Cardiac septum (tissue), 1 donor: Measurements from ENCODE around the gene YEATS4. TPM values are rescaled to one million over a fixed set of nuclear protein-coding genes. Genes with fewer than 3 reads are reported as not detected.

Experiments used
- DNase-seq: peaks from one replicate; pipeline ENCODE4 v3.0.0-alpha.2; 2020; ENCODE audit warnings: low spot score
- intact Hi-C: fragments of 100-400 bp; cut with DNase I; formaldehyde crosslinking; loops from one replicate; pipeline ENCODE4 v1.14.0; 2022
- total RNA-seq: library from RNA; stranded (reverse); fragmentation: NEBNext Ultra II Directional; extraction: Animal tissue kit (Norgen Biotek cat#: 25700); gene quantifications from one replicate; pipeline ENCODE4 v1.2.1, GENCODE V29; 2021
- donor health status: DM: no; HTN: no; CAD: no.

YEATS4 gene
- total RNA-seq, 1 donor from 2014 or later = 14.6 TPM

- intact Hi-C loops = no loop called here
- DNase-seq = no peak
Measured at GRCh38 chr12:69423037-69423905, 63.7 kb downstream of the YEATS4 start.

GRCh38 chr12:69425417-69425816 is 65.9 kb downstream of the YEATS4 start:
- DNase-seq = no peak
- intact Hi-C loops = no loop called here

GRCh38 chr12:69428351-69429073 is 69.0 kb downstream of the YEATS4 start:
- DNase-seq = no peak
- intact Hi-C loops = no loop called here

DNA sequence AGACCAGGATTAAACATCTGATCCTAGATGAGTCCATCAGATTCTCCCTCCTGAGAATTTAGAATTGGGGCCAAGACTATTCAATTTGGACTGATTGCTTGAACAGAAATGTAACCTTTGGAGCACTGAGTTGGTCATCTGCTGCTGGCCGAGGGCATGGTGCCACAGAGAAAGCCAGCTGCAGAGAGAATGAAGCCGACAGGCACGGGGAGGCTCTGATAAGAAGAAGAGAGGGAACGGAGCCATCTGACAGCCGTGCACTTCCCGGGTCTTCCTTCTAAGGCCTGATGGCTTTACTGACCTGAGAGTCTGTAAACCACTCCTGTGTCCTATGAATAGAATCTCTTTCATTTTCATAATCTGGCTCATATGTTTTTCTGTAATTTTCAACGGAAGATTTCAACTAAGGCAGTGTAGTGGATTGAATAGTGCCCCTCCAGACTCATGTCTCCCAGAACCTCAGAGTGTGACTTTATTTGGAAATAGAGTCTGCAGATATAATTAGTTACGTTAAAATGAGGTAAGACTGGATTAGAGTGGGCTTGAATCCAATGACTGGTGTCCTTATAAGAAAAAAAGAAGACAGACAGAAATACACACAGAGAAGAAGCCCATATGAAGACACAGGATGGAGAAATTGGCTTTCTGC is 71.5 kb downstream of the YEATS4 start:
- DNase-seq = peak; percentile 78
- intact Hi-C loops = no loop called here

GRCh38 chr12:69431591-69432222 is 72.2 kb downstream of the YEATS4 start:
- DNase-seq = no peak
- intact Hi-C loops = no loop called here

DNA sequence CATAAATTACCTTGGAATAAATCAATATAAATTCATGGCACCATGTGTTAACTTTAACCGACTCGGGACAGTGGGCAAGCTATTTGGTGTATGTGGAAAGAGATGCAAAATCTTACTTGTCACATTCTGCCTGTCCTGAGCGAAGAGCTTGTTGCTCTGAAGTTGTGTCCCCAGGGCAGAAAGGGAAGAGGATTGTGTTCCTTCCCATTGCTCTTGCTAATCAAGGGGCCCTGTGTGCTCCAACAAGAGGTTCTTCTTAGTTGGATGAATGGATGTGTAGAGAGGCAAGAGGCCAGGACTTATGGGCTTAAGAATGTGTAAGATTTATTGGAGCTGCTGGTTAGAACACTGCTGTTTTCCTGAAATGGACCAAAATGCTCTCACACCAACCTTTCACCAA is 74.1 kb downstream of the YEATS4 start:
- DNase-seq = no peak
- intact Hi-C loops = no loop called here

DNA sequence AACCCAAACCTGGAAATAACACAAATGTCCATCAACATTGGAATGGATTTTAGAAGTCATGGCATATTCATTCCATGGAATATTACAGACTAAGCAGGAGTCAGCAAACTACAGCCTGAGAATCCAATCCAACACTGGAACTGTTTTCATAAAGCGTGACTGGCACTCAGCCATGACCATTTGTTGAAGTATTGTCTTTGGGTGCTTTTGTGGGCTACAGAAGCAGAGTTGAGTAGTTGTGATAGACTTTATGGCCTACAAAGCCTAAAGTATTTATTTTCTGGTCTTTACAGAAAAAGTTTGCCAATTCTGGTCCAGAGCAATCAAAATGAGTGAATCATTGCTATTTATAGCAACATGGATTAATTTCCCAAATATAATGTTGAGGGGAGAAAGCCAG is 76.1 kb downstream of the YEATS4 start:
- no peak for DNase-seq
- intact Hi-C loops = no loop called here

GRCh38 chr12:69437073-69437472 is 77.5 kb downstream of the YEATS4 start:
- intact Hi-C loops = no loop called here
- no peak for DNase-seq

DNA sequence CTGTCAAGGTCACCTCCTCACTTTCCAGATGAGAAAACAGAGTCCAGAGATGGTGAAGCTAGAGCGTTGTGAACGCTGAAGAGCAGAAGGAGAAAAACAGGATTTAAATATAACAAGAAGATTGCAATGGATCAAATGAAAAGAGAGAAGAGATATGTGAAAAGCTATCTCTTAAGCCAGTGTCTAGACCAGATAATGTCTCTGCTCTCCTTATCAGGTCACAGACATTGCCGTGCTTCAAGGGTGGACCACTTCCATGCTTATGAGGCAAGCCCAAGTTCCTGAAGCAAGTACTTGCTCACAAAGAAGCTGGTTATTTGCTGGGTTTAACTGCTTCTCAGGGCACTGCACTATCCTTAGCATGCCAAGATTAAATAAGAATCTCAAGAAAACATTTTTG is 79.0 kb downstream of the YEATS4 start:
- no peak for DNase-seq
- intact Hi-C loops = no loop called here

- no peak for DNase-seq
- intact Hi-C loops = no loop called here
Measured at GRCh38 chr12:69440016-69440415, 80.5 kb downstream of the YEATS4 start.

Other genes starting within 250 kb of the YEATS4 start
- 35.4 TPM for gene CPSF6, start 120.2 kb upstream of the YEATS4 start, total RNA-seq
- gene LYZ, start 11.4 kb upstream of the YEATS4 start, total RNA-seq = 32.9 TPM
- 22.6 TPM for gene FRS2, start 110.6 kb downstream of the YEATS4 start, total RNA-seq
- 86.1 TPM for gene CCT2, start 225.7 kb downstream of the YEATS4 start, total RNA-seq